Stimulated activated CD4-positive, alpha-beta T cell treated with anti-CD3 and anti-CD28 coated beads, Interleukin-4, amount 100 ng/mL, for 48 hours (primary cell): ENCODE results near the gene ADGRG7.
"Not testable (repeated sequence)": the region's sequence is repeated elsewhere in the genome, so short reads cannot be mapped to it uniquely, and the experiment has no call there.

ENCODE experiments used
- DNase-seq, 2 donors: peaks; one replicate each; pipeline ENCODE4 v3.0.0-alpha.2; 2020; ENCODE audit warnings: low read depth in 2 of 2

The ADGRG7 gene

GRCh38 chr3:100647657-100648056 lies 38.3 kb downstream of the ADGRG7 start:
- no peak for DNase-seq

- no peak for DNase-seq
Observed at GRCh38 chr3:100650651-100651619, 41.5 kb downstream of the ADGRG7 start.

- no peak for DNase-seq
Observed at GRCh38 chr3:100653604-100654294, 44.3 kb downstream of the ADGRG7 start.

- no peak for DNase-seq
Observed at GRCh38 chr3:100656945-100657344, 47.5 kb downstream of the ADGRG7 start.

GRCh38 chr3:100661294-100661693 lies 51.9 kb downstream of the ADGRG7 start:
- DNase-seq = not testable (repeated sequence)

- DNase-seq = no peak
Observed at GRCh38 chr3:100662113-100662823, 52.9 kb downstream of the ADGRG7 start.

GRCh38 chr3:100665230-100665629 lies 55.8 kb downstream of the ADGRG7 start:
- DNase-seq = no peak

- DNase-seq = not testable (repeated sequence)
Observed at GRCh38 chr3:100666699-100667098, 57.3 kb downstream of the ADGRG7 start.

- DNase-seq = not testable (repeated sequence)
Observed at GRCh38 chr3:100667316-100667715, 57.9 kb downstream of the ADGRG7 start.

GRCh38 chr3:100670995-100671394 lies 61.6 kb downstream of the ADGRG7 start:
- DNase-seq = not testable (repeated sequence)

GRCh38 chr3:100681496-100681895 lies 72.1 kb downstream of the ADGRG7 start:
- DNase-seq = no peak

- no peak for DNase-seq
Observed at GRCh38 chr3:100682056-100682853, 72.9 kb downstream of the ADGRG7 start.

- DNase-seq = no peak
Observed at GRCh38 chr3:100682854-100683760, 73.7 kb downstream of the ADGRG7 start.

- no peak for DNase-seq
Observed at GRCh38 chr3:100693225-100693624, 83.8 kb downstream of the ADGRG7 start.

- no peak for DNase-seq
Observed at GRCh38 chr3:100695696-100696095, 86.3 kb downstream of the ADGRG7 start.

GRCh38 chr3:100696161-100696560 lies 86.8 kb downstream of the ADGRG7 start:
- no peak for DNase-seq

GRCh38 chr3:100697172-100697571 lies 87.8 kb downstream of the ADGRG7 start:
- DNase-seq = no peak

GRCh38 chr3:100697723-100698285 lies 88.4 kb downstream of the ADGRG7 start:
- no peak for DNase-seq

GRCh38 chr3:100698736-100699135 lies 89.3 kb downstream of the ADGRG7 start:
- no peak for DNase-seq

GRCh38 chr3:100700708-100701107 lies 91.3 kb downstream of the ADGRG7 start:
- no peak for DNase-seq
